Right atrium auricular region (tissue), 2 donors: Measurements from ENCODE around the gene BACE2. TPM values are rescaled to one million over a fixed set of nuclear protein-coding genes. Genes with fewer than 3 reads are reported as not detected.

ENCODE experiments used
- DNase-seq: peaks from one replicate; pipeline ENCODE4 v3.0.0-alpha.2; 2019; ENCODE audit warnings: low spot score
- H3K27ac ChIP-seq, 2 donors: fragments of 200-600 bp; sonication (generic); 1 replicate in 1 of 2; 2 replicates in 1 of 2; pipeline ENCODE4 v1.5.1; 2016 to 2019
- H3K27me3 ChIP-seq, 2 donors: fragments of 200-600 bp; sonication (generic); one replicate each; pipeline versions ENCODE4 v1.5.1 to v1.6.0; 2017 to 2019
- H3K36me3 ChIP-seq: fragments of 200-600 bp; sonication (generic); one replicate; pipeline ENCODE4 v1.5.1; 2016
- H3K4me1 ChIP-seq, 2 donors: fragments of 200-600 bp; sonication (generic); one replicate each; pipeline versions ENCODE4 v1.5.1 to v1.6.0; 2017 to 2019
- H3K4me3 ChIP-seq, 2 donors: fragments of 200-600 bp; sonication (generic); 1 replicate in 1 of 2; 2 replicates in 1 of 2; pipeline ENCODE4 v1.5.1; 2017 to 2019; ENCODE audit warnings: mild to moderate bottlenecking in 1 of 2, moderate library complexity in 1 of 2
- H3K9me3 ChIP-seq, 2 donors: fragments of 200-600 bp; sonication (generic); one replicate each; pipeline ENCODE4 v1.5.1; 2019
- total RNA-seq, 2 donors: library from RNA; depleted of rRNA; stranded (reverse); fragments of >200 nt; gene quantifications; one replicate each; pipeline ENCODE4 v1.1.0, GENCODE V29; 2016
- TF ChIP-seq, protein P1 (sequence below), 2 donors: fragments of 200-600 bp; sonication (generic); IDR thresholded peaks; one replicate each; pipeline ENCODE4 v1.5.1; 2019; ENCODE audit warnings: antibody characterized with exemption in 2 of 2

Gene BACE2
- total RNA-seq, 2 donors from 2014 or later = 23.7 to 50.3 TPM

GRCh38 chr21:41280115-41280919, 112.4 kb downstream of the BACE2 start:
- Histone ChIP-seq H3K27me3 (no peaks in the 10 kb centered on the region), H3K9me3 (no peaks in the 10 kb centered on the region), H3K4me1 (peaks cover 0 to 4% of the 10 kb centered on the region in 2 donors), H3K4me3 (no peak overlapping the region), H3K36me3 (no peaks in the 10 kb centered on the region), H3K27ac (no peak overlapping the region)
- TF ChIP-seq, protein P1, sequence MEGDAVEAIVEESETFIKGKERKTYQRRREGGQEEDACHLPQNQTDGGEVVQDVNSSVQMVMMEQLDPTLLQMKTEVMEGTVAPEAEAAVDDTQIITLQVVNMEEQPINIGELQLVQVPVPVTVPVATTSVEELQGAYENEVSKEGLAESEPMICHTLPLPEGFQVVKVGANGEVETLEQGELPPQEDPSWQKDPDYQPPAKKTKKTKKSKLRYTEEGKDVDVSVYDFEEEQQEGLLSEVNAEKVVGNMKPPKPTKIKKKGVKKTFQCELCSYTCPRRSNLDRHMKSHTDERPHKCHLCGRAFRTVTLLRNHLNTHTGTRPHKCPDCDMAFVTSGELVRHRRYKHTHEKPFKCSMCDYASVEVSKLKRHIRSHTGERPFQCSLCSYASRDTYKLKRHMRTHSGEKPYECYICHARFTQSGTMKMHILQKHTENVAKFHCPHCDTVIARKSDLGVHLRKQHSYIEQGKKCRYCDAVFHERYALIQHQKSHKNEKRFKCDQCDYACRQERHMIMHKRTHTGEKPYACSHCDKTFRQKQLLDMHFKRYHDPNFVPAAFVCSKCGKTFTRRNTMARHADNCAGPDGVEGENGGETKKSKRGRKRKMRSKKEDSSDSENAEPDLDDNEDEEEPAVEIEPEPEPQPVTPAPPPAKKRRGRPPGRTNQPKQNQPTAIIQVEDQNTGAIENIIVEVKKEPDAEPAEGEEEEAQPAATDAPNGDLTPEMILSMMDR (IDR thresholded peaks at IDR 0.05) = no peak
- DNase-seq = no peak

GRCh38 chr21:41282412-41282811, 114.5 kb downstream of the BACE2 start:
- H3K4me1 ChIP-seq = peaks cover 0 to 4% of the 10 kb centered on the region in 2 donors
- H3K36me3 ChIP-seq = no peaks in the 10 kb centered on the region
- TF ChIP-seq, protein P1 (IDR thresholded peaks at IDR 0.05) = no peak
- DNase-seq = no peak
- H3K9me3 ChIP-seq = no peaks in the 10 kb centered on the region
- H3K27ac ChIP-seq = no peak overlapping the region
- H3K4me3 ChIP-seq = no peak overlapping the region
- H3K27me3 ChIP-seq = no peaks in the 10 kb centered on the region

DNA sequence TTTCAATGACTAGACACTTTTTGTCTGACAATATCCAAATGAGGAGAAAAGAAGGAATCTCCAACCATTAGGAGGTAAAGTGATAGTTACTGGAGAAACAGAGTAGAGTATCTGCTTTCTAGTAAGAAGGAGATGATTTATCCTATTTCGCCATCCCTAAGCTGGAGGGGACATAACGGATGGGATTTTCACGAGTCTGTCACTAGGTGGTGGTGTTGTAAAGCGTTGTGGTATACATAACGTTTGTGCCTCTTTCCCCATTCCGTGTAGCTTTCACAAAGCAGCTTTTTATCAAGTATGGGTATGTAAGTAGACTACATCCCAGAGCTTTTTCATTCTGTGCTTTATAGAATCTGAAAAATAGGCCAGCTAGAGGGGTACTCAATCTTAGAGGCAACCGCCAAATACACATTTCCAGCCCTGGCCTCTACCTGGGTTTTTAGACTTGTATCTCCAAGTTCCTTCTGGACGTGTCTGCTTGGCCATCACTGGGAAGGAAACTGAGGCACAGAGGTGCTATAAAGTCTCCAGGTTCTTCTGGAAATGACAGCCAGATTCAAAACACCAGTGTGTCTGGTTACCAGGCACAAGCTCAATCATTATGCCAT, 115.4 kb downstream of the BACE2 start:
- H3K4me3 ChIP-seq = no peak overlapping the region
- H3K36me3 ChIP-seq = no peaks in the 10 kb centered on the region
- no peaks in the 10 kb centered on the region for H3K27me3 ChIP-seq
- TF ChIP-seq, protein P1 (IDR thresholded peaks at IDR 0.05) = peak; percentile 47 to 82
- no peaks in the 10 kb centered on the region for H3K9me3 ChIP-seq
- DNase-seq = no peak
- peaks cover 0 to 4% of the 10 kb centered on the region in 2 donors for H3K4me1 ChIP-seq
- no peak overlapping the region for H3K27ac ChIP-seq

GRCh38 chr21:41289431-41289830, 121.5 kb downstream of the BACE2 start:
- no peak overlapping the region for H3K4me3 ChIP-seq
- no peaks in the 10 kb centered on the region for H3K9me3 ChIP-seq
- no peaks in the 10 kb centered on the region for H3K4me1 ChIP-seq
- no peaks in the 10 kb centered on the region for H3K36me3 ChIP-seq
- H3K27ac ChIP-seq = no peak overlapping the region
- H3K27me3 ChIP-seq = no peaks in the 10 kb centered on the region
- DNase-seq = no peak
- TF ChIP-seq, protein P1 (IDR thresholded peaks at IDR 0.05) = no peak

GRCh38 chr21:41290106-41290799, 122.3 kb downstream of the BACE2 start:
- DNase-seq = no peak
- no peak overlapping the region for H3K27ac ChIP-seq
- TF ChIP-seq, protein P1 (IDR thresholded peaks at IDR 0.05) = no peak
- no peaks in the 10 kb centered on the region for H3K4me1 ChIP-seq
- no peaks in the 10 kb centered on the region for H3K27me3 ChIP-seq
- no peaks in the 10 kb centered on the region for H3K9me3 ChIP-seq
- H3K36me3 ChIP-seq = no peaks in the 10 kb centered on the region
- H3K4me3 ChIP-seq = peak overlapping the region in 1 of 2 donors; percentile 33
